HTERT RPE-1 (cell line): ENCODE measurements around the gene KDR.

Experiments used
- in situ Hi-C: fragments of 300-500 bp; cut with MboI; formaldehyde crosslinking; loops from 4 replicates; pipeline ENCODE4 v1.14.3; 2020; ENCODE audit warnings: low sequenced_read_pairs

KDR gene

GRCh38 chr4:55125087-55125721 lies at the start of gene KDR:
Gene KDR (minus strand): TSS chr4:55125595. CDS start chr4:55125293, 302 bp downstream.
- in situ Hi-C loops: no loop called here

GRCh38 chr4:55173580-55173979 lies 48.2 kb upstream of the KDR start:
- in situ Hi-C loops: no loop called here

GRCh38 chr4:55172694-55173287 lies 47.4 kb upstream of the KDR start:
- in situ Hi-C loops: no loop called here

GRCh38 chr4:55170462-55170861 lies 45.1 kb upstream of the KDR start:
- in situ Hi-C loops: no loop called here

GRCh38 chr4:55169352-55169961 lies 44.1 kb upstream of the KDR start:
- in situ Hi-C loops: no loop called here

GRCh38 chr4:55162396-55162795 lies 37.0 kb upstream of the KDR start:
- in situ Hi-C loops: no loop called here

GRCh38 chr4:55161739-55162138 lies 36.3 kb upstream of the KDR start:
- in situ Hi-C loops: no loop called here

- in situ Hi-C loops: no loop called here
These were observed 34.5 kb upstream of the KDR start for GRCh38 chr4:55159851-55160250.

GRCh38 chr4:55158957-55159356 lies 33.6 kb upstream of the KDR start:
- in situ Hi-C loops: no loop called here

- in situ Hi-C loops: no loop called here
These were observed 32.3 kb upstream of the KDR start for GRCh38 chr4:55157559-55158277.

GRCh38 chr4:55154933-55155332 lies 29.5 kb upstream of the KDR start:
- in situ Hi-C loops: no loop called here

GRCh38 chr4:55154290-55154880 lies 29.0 kb upstream of the KDR start:
- in situ Hi-C loops: no loop called here

GRCh38 chr4:55143858-55144257 lies 18.5 kb upstream of the KDR start:
- in situ Hi-C loops: no loop called here

- in situ Hi-C loops: no loop called here
These were observed 13.0 kb upstream of the KDR start for GRCh38 chr4:55138367-55138766.

- in situ Hi-C loops: no loop called here
These were observed 11.2 kb upstream of the KDR start for GRCh38 chr4:55136634-55137033.

GRCh38 chr4:55133951-55134350 lies 8.6 kb upstream of the KDR start:
- in situ Hi-C loops: no loop called here

- in situ Hi-C loops: no loop called here
These were observed 7.4 kb upstream of the KDR start for GRCh38 chr4:55132775-55133174.

GRCh38 chr4:55127521-55127920 lies 2.1 kb upstream of the KDR start:
- in situ Hi-C loops: no loop called here

- in situ Hi-C loops: no loop called here
These were observed 1.7 kb upstream of the KDR start for GRCh38 chr4:55127053-55127452.

GRCh38 chr4:55125763-55126541 lies 557 bp upstream of the KDR start:
- in situ Hi-C loops: no loop called here
